Fibroblast of mammary gland (primary cell): ENCODE measurements around the gene PLA2G2C.

Experiments
- DNase-seq: peaks from one replicate; pipeline ENCODE4 v3.0.0-alpha.2; 2010; ENCODE audit warnings: low read depth
- H3K4me3 ChIP-seq: 2 replicates; pipeline ENCODE4 v1.5.1; 2011; ENCODE audit warnings: low read depth, mild to moderate bottlenecking, low read length, moderate library complexity; ENCODE audit not compliant: control insufficient read depth
- TF ChIP-seq, protein P1 (sequence below): conservative IDR thresholded peaks from 2 replicates; pipeline ENCODE4 v1.5.1; 2011; ENCODE audit warnings: low read depth, low read length, inconsistent platforms; ENCODE audit not compliant: control insufficient read depth, insufficient read depth

PLA2G2C gene

DNA sequence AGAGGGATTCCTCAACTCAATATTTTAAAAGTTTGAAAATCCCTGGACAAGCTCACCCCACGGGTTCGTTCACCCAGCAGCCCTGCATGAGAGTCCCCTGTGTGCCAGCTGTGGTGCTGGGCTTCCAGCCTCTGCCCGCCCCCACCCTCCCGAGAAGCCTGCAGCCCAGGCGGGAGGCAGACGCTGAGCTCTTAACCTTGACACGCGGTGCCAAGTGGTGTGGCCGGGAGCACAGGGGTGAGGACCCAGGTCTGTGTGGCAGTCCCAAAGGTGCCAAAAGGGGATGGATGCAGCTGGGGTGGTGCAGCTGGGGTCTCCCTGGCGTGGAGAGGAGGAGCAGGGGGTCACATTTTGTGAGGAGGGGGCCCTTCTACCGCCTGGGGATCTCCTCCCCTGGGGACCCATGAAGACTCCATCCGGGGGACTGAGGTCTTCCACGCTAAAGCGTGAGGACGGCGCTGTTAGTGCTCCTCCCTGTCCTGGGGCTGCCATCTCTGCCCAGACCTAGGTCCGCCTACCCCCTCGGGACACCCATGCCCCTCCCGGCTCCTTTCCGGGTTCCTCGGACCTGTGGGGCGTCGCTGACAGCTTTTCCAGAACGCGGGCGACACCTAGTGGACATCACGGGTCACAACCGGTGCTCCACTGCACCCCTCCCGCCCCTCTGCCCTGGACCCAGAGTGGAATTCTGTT, 34.3 kb downstream of the PLA2G2C start:
- DNase-seq, result peak; percentile 73
- TF ChIP-seq, protein P1, sequence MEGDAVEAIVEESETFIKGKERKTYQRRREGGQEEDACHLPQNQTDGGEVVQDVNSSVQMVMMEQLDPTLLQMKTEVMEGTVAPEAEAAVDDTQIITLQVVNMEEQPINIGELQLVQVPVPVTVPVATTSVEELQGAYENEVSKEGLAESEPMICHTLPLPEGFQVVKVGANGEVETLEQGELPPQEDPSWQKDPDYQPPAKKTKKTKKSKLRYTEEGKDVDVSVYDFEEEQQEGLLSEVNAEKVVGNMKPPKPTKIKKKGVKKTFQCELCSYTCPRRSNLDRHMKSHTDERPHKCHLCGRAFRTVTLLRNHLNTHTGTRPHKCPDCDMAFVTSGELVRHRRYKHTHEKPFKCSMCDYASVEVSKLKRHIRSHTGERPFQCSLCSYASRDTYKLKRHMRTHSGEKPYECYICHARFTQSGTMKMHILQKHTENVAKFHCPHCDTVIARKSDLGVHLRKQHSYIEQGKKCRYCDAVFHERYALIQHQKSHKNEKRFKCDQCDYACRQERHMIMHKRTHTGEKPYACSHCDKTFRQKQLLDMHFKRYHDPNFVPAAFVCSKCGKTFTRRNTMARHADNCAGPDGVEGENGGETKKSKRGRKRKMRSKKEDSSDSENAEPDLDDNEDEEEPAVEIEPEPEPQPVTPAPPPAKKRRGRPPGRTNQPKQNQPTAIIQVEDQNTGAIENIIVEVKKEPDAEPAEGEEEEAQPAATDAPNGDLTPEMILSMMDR, result peak; percentile 82

DNA sequence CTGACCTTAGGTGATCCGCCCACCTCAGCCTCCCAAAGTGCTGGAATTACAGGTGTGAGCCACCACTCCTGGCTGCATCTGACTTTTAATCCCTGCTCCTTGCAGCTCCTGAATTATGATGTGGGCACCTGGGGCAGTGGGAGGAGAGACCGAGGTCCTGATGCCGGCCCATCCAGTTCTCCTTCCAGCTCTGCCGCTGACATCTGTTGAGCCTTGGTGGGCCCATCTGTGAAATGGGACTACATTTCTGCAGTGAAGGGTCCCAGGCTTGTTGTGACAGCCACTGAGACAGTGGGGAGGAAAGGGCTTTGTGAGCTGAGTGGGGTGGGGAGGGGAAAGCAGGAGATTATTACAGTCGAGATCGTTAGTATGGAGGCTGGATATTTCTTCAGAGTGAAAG, 35.3 kb downstream of the PLA2G2C start:
- TF ChIP-seq, protein P1, result no peak

More for the DNA sequence above, 34.3 kb downstream of the PLA2G2C start:
- H3K4me3 ChIP-seq, result peak overlapping the region; percentile 33

DNA sequence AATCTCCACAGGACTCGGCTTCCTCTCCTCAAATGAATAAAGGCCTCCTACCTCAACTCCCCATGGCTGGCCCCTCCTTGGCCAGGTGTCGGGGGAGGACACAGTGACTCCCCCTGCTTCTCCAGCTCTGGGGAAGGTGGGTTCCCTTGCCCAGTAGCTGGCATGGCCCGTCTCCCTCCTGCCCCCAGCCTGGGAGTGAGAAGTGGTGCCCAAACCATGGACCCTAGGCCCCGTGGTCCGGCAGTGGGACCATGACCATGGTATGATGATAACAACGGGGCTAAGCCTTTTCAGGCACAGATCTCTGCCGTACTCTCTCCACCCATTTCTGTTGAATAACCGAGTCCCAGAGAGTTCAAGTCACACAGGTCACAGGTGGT, 36.0 kb downstream of the PLA2G2C start:
- TF ChIP-seq, protein P1, result no peak
- no peak for DNase-seq
- no peak overlapping the region for H3K4me3 ChIP-seq

More for the DNA sequence above, 35.3 kb downstream of the PLA2G2C start:
- H3K4me3 ChIP-seq, result no peak overlapping the region
- no peak for DNase-seq

DNA sequence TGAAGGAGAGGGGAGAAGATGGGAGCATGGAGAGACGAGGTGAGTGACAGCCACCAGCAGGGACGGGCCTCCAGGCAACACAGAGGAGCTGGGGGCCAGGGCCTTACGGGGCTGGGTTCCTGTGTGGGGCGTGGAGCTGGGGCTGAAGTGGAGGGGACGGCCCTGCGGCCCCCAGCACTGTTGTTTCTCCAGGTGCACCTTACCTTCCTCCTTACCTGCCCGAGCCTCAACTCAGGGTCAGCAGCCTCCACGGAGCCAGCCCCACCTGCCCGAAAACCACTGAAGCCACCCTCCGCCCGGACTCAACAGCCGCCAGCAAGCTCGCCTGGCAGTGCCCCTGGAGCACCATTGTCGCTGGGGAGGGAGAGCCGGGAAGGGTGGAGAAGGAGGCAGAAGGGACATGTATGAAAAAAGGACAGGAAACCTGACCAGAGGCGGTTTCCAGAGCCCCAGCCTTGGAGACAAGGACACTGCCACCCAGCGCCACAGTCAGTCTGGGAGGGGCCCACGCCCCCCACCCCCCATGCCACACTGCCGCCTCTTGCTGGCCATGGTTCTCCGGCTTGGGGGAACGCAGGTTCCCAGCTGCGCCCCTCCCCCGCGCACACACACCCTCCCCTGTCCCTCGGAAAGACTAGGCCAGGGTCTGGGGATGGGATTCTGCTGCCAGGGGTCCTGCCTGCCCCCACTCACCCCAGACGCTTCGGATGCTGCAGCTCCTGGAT, 36.6 kb downstream of the PLA2G2C start:
- no peak overlapping the region for H3K4me3 ChIP-seq
- TF ChIP-seq, protein P1, result no peak
- DNase-seq, result no peak

DNA sequence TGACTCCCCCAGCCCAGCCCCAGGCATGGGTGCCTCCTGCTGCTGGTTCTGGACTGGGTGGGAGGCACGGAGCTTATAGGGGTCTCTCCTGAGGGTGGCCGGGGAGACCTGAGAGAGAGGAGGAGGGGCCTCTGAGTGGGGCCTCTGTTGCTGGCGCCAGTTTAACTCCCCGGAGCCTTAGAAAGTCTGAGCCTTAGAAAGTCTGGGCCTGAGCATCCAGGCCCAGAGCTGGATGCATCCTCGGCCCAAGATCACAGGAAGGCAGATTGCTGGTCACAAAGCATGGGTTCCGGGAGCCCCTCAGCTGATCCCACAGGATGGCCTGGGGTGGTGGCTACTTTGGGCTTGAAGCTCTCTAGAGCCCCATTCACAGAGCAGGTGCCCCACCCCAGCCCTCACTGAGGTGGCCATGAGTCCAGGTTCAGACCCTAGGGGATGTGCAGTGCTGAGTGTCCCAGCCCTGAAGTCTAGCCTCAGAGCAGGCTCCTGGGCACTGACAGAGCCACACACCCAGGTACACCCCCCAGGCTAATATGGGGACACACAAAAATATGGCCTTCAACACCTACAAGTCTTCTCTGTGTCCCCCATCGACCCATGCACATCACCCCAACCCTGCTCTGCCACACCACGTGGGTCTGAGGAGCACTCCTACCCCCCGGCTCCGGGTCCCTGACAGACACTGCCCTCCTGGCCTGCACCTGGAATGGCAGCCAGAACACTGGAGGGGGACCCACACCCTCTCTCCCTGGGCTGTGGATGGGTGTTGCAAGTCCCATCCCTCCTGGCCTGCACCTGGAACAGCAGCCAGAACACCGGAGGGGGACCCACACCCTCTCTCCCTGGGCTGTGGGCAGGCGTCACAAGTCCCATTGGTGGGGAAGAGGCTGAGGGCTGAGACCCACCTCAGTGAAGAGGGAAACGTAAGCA, 37.5 kb downstream of the PLA2G2C start:
- no peak for DNase-seq
- no peak overlapping the region for H3K4me3 ChIP-seq
- TF ChIP-seq, protein P1, result no peak

DNA sequence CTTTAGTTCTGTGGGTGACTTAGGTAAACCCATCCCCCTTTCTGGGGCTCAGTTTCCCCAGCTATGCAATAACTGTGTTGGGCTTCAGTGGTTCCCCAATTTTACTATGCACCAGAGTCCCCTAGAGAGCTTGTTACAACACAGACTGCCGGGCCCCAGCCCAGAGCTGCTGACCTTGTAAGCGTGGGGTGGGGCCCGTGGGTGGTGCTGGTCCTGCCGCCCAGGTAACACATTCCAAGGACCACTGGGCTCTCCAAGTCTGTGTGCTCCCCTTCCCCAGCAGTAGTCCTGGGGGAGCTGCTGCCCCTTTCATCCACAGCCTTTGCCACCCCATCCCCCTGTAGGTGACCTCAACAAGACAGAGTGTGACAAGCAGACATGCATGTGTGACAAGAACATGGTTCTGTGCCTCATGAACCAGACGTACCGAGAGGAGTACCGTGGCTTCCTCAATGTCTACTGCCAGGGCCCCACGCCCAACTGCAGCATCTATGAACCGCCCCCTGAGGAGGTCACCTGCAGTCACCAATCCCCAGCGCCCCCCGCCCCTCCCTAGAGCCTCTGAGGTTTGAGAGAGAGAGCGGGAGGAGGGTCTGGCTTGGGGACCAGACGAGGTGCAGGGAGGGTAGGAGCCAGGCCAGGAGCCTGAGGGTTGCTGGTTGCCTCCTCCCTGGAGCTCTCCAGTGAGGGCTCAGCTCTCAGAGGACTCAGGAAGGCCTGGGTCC, 38.3 kb downstream of the PLA2G2C start:
- no peak for DNase-seq
- no peak overlapping the region for H3K4me3 ChIP-seq
- TF ChIP-seq, protein P1, result no peak
